22Rv1 (cell line): ENCODE data around the gene SLC1A2.

Source experiments
- CTCF ChIP-seq: fragments of 450-650 bp; IDR thresholded peaks from 2 replicates; pipeline ENCODE4 v1.5.1; 2017; ENCODE audit warnings: mild to moderate bottlenecking
- ZFX ChIP-seq: fragments of 450-650 bp; IDR thresholded peaks from 2 replicates; pipeline ENCODE4 v1.6.1; 2017; ENCODE audit warnings: antibody characterized with exemption, borderline replicate concordance

GRCh38 chr11:35277827-35278226 lies 141.5 kb downstream of the SLC1A2 start:
- TF ChIP-seq CTCF (no peak), ZFX (no peak)
